Endothelial cell (in vitro differentiated cells): ENCODE measurements around the gene METTL25B. TPM values are rescaled to one million over a fixed set of nuclear protein-coding genes. Genes with fewer than 3 reads are reported as not detected.
"Not testable (repeated sequence)": the region's sequence is repeated elsewhere in the genome, so short reads cannot be mapped to it uniquely, and the experiment has no call there.

Source experiments
- DNase-seq: peaks from one replicate; pipeline ENCODE4 v3.0.0; 2021; ENCODE audit warnings: low spot score
- H3K27ac Mint-ChIP-seq: one replicate; pipeline ENCODE4 v1.8.0; 2021; ENCODE audit warnings: mixed read lengths, inconsistent platforms; ENCODE audit not compliant: unreplicated experiment
- H3K27me3 Mint-ChIP-seq: one replicate; pipeline ENCODE4 v1.8.0; 2021; ENCODE audit warnings: mild to moderate bottlenecking, moderate library complexity, mixed read lengths, inconsistent platforms; ENCODE audit not compliant: unreplicated experiment
- H3K36me3 Mint-ChIP-seq: one replicate; pipeline ENCODE4 v1.8.0; 2021; ENCODE audit warnings: mild to moderate bottlenecking, low read depth, mixed read lengths, inconsistent platforms; ENCODE audit not compliant: unreplicated experiment
- H3K4me1 Mint-ChIP-seq: one replicate; pipeline ENCODE4 v1.8.0; 2021; ENCODE audit warnings: mild to moderate bottlenecking, mixed read lengths, inconsistent platforms; ENCODE audit not compliant: unreplicated experiment
- H3K4me3 Mint-ChIP-seq: one replicate; pipeline ENCODE4 v1.8.0; 2021; ENCODE audit warnings: mild to moderate bottlenecking, mixed read lengths, inconsistent platforms; ENCODE audit not compliant: unreplicated experiment
- H3K9me3 Mint-ChIP-seq: one replicate; pipeline ENCODE4 v1.8.0; 2021; ENCODE audit warnings: mixed read lengths, inconsistent platforms; ENCODE audit not compliant: unreplicated experiment
- CTCF ChIP-seq: fragments of 200-600 bp; sonication (generic); IDR thresholded peaks from one replicate; pipeline ENCODE4 v1.5.0; 2021; ENCODE audit warnings: antibody characterized with exemption; ENCODE audit not compliant: unreplicated experiment
- total RNA-seq: library from RNA; stranded (reverse); fragmentation: NEBNext Ultra II Directional; extraction: Animal tissue kit (Norgen Biotek cat#: 25700); gene quantifications from one replicate; pipeline ENCODE4 v1.2.1, GENCODE V29; 2021; ENCODE audit not compliant: unreplicated experiment

METTL25B gene
- total RNA-seq, 1 donor from 2014 or later, result 19.3 TPM

GRCh38 chr1:156760796-156761104 lies 32.5 kb downstream of the METTL25B start:
- Mint-ChIP-seq H3K36me3 (no peaks in the 10 kb centered on the region), H3K4me3 (no peak overlapping the region), H3K4me1 (no peaks in the 10 kb centered on the region), H3K9me3 (no peaks in the 10 kb centered on the region), H3K27ac (no peak overlapping the region), H3K27me3 (peaks cover 2% of the 10 kb centered on the region)
- no peak for DNase-seq
- TF ChIP-seq CTCF, result no peak

- H3K27ac Mint-ChIP-seq, H3K9me3 Mint-ChIP-seq, DNase-seq, H3K4me3 Mint-ChIP-seq, H3K27me3 Mint-ChIP-seq, H3K36me3 Mint-ChIP-seq: not testable (repeated sequence)
- peaks cover 19% of the 10 kb centered on the region for H3K4me1 Mint-ChIP-seq
These were observed 36.9 kb downstream of the METTL25B start for GRCh38 chr1:156765136-156765535.

GRCh38 chr1:156765666-156766065 lies 37.4 kb downstream of the METTL25B start:
- Mint-ChIP-seq H3K9me3 (no peaks in the 10 kb centered on the region), H3K4me3 (no peak overlapping the region), H3K27ac (no peak overlapping the region), H3K4me1 (peaks cover 19% of the 10 kb centered on the region), H3K27me3 (peaks cover 5% of the 10 kb centered on the region), H3K36me3 (peaks cover 2% of the 10 kb centered on the region)
- no peak for TF ChIP-seq CTCF
- no peak for DNase-seq

GRCh38 chr1:156766298-156767100 lies 38.2 kb downstream of the METTL25B start:
- Mint-ChIP-seq H3K27me3 (peaks cover 5% of the 10 kb centered on the region), H3K4me1 (peaks cover 25% of the 10 kb centered on the region), H3K4me3 (no peak overlapping the region), H3K9me3 (no peaks in the 10 kb centered on the region), H3K36me3 (peaks cover 7% of the 10 kb centered on the region), H3K27ac (peak overlapping the region; percentile 38)
- no peak for TF ChIP-seq CTCF
- DNase-seq, result no peak

- TF ChIP-seq CTCF, result no peak
- Mint-ChIP-seq H3K36me3 (peaks cover 7% of the 10 kb centered on the region), H3K27ac (peak within 1 kb of the TSS; percentile 70), H3K4me3 (no peak within 1 kb of the TSS), H3K27me3 (peaks cover 5% of the 10 kb centered on the region), H3K4me1 (peaks cover 25% of the 10 kb centered on the region), H3K9me3 (no peaks in the 10 kb centered on the region)
- DNase-seq, result peak; percentile 94
These were observed 39.0 kb downstream of the METTL25B start, which contains the start of gene PRCC for GRCh38 chr1:156767101-156767878. PRCC (plus strand) TSS chr1:156767535; CDS start chr1:156767772, 237 bp downstream.
